ENCODE results near the gene PAPPA2.

DNA sequence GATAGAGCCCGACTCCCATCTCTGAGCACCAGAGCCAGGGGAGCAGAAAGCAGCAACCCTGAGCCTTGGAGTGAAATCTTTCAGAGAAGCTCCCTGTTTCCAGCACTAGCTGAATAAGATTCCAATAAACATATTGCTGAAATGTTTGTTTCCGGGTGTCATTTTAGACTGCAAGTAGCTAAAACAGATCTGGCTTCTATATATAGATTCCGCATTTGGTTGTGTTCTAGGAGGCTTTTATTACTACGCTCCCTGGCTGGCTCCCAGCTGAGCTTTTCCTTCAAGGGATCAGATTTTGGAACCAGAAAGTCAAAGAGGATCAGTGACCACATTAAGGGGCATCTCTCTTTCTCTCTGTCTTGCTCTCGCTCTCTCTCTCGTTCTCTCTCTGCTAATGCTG lies 88.2 kb downstream of the PAPPA2 start:
- TF ChIP-seq CTCF (IDR thresholded peaks at IDR 0.05) (no peak), POLR2A (IDR thresholded peaks at IDR 0.05) (no peak), EP300 (IDR thresholded peaks at IDR 0.05) (no peak)
